ENCODE data around the gene CRIP3. TPM values are rescaled to one million over a fixed set of nuclear protein-coding genes. Genes with fewer than 3 reads are reported as not detected.

Gene CRIP3
- total and polyA plus RNA-seq, 2 of the 13 experiments (the other 11 are each of a cell fraction or from before 2014, with no cell fraction given): 6.3 to 9.3 TPM

- no peak for TF ChIP-seq CHD2 (IDR thresholded peaks at IDR 0.05; ENCODE audit: low read depth, low read length)
- TF ChIP-seq ZNF326 (CRISPR knock-in tag; IDR thresholded peaks at IDR 0.05; ENCODE audit: borderline replicate concordance): no peak
- TF ChIP-seq ZNF598 (CRISPR knock-in tag; IDR thresholded peaks at IDR 0.05; ENCODE audit: borderline replicate concordance): peak; percentile 33; the same call in 1 of the 2 replicates
- no peak for TF ChIP-seq ZNF7 (CRISPR knock-in tag; IDR thresholded peaks at IDR 0.05)
- TF ChIP-seq CERS6 (CRISPR knock-in tag; IDR thresholded peaks at IDR 0.05): no peak
- no peak for TF ChIP-seq ZNF34 (CRISPR knock-in tag; IDR thresholded peaks at IDR 0.05; ENCODE audit: borderline replicate concordance)
- 0 out of 2 replicates have a peak, but pooled peaks have one; percentile 12 for TF ChIP-seq ZNF572 (CRISPR knock-in tag; IDR thresholded peaks at IDR 0.05)
- no peak for TF ChIP-seq NFYB (CRISPR knock-in tag; IDR thresholded peaks at IDR 0.05)
- TF ChIP-seq KLF15 (CRISPR knock-in tag; IDR thresholded peaks at IDR 0.05; ENCODE audit: borderline replicate concordance): no peak
- TF ChIP-seq TGIF2 (CRISPR knock-in tag; IDR thresholded peaks at IDR 0.05): no peak
- no peak for TF ChIP-seq SP5 (CRISPR knock-in tag; IDR thresholded peaks at IDR 0.05; ENCODE audit: borderline replicate concordance, low read depth)
- no peak for TF ChIP-seq ZNF367 (CRISPR knock-in tag; IDR thresholded peaks at IDR 0.05; ENCODE audit: borderline replicate concordance)
- no peak for TF ChIP-seq ZBTB2 (CRISPR knock-in tag; IDR thresholded peaks at IDR 0.05; ENCODE audit: low read depth)
- TF ChIP-seq MATR3 (CRISPR knock-in tag; IDR thresholded peaks at IDR 0.05): no peak
- TF ChIP-seq ELF1 (CRISPR knock-in tag; IDR thresholded peaks at IDR 0.05): 0 out of 2 replicates have a peak, but pooled peaks have one; percentile 28
- TF ChIP-seq SMAD3 (CRISPR knock-in tag; IDR thresholded peaks at IDR 0.05): no peak; the same call in 1 of the 2 replicates
- TF ChIP-seq ZNF720 (CRISPR knock-in tag; IDR thresholded peaks at IDR 0.05): no peak
- no peak; the same call in 1 of the 2 replicates for TF ChIP-seq HBP1 (CRISPR knock-in tag; IDR thresholded peaks at IDR 0.05; ENCODE audit: low read depth)
- no peak for TF ChIP-seq ZSCAN29 (CRISPR knock-in tag; conservative IDR thresholded peaks at IDR 0.05)
- TF ChIP-seq ZNF30 (CRISPR knock-in tag; IDR thresholded peaks at IDR 0.05): no peak
- TF ChIP-seq ISL2 (CRISPR knock-in tag; IDR thresholded peaks at IDR 0.05): no peak
- TF ChIP-seq ZNF382 (CRISPR knock-in tag; IDR thresholded peaks at IDR 0.05; ENCODE audit: borderline replicate concordance): no peak
- TF ChIP-seq GTF3A (CRISPR knock-in tag; conservative IDR thresholded peaks at IDR 0.05): 0 out of 2 replicates have a peak, but pooled peaks have one; percentile 59
- TF ChIP-seq TEAD2 (CRISPR knock-in tag; IDR thresholded peaks at IDR 0.05): no peak
- peak; percentile 33; the same call in 1 of the 2 replicates for TF ChIP-seq ZNF574 (CRISPR knock-in tag; IDR thresholded peaks at IDR 0.05)
Observed at GRCh38 chr6:43263314-43264178, 45.1 kb downstream of the CRIP3 start (continued).
